ENCODE measurements around the gene ARID2.

ARID2 gene

DNA sequence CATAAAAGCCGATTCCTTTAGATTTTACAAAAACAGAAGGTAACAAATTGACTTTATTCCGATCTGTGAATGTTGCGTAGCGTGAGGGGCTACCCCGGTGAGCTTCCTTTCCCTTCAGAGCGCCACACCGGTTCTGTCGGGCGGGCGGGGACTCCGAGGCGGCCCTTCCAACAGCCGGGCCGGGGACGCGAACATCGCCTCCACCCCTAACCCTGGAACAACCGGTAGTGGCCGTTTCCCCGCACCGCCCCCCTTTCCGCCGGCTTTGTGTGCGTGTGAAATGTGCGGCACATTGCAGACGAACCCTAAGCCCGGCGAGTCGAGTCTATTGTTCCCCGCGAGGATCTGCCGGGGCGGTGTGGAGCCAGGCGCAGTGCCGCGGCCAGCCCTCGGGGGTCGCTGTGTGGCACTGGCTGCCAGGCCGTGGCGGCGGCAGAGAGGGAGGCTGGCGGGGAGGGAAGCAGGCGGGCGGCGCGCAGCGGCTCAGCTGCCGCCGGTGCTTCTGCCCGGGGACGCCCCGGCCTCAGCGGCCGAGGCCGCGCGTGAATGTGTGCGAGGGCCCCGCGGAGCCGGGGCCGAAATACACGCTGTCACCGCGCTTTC lies 775 bp upstream of the ARID2 start:
- Mint-ChIP-seq H3K4me1 (peaks cover 14% of the 10 kb centered on the region), H3K27ac (peak overlapping the region; percentile 94), H3K36me3 (no peaks in the 10 kb centered on the region), H3K9me3 (no peaks in the 10 kb centered on the region), H3K4me3 (peak overlapping the region; percentile 100), H3K27me3 (no peaks in the 10 kb centered on the region)
- ATAC-seq (ENCODE audit: low read depth): peak; percentile 61
- DNase-seq (ENCODE audit: low spot score in 2 of 2): peak; percentile 98 to 99

DNA sequence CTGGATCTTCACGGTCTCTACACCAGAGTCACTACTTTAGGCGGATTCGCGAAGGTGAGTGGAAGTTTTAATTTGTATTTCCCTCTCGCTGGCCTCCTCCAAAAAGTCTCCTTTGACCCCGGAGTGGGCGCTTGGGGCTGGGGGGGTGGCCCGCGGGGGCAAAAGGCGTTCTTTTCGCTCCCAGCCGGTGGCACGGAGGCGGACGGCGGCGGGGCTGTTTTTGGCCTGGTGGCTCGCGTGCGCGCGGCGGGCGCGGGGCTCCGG lies 510 bp downstream of the ARID2 start:
- Mint-ChIP-seq H3K4me1 (peaks cover 14% of the 10 kb centered on the region), H3K27me3 (no peaks in the 10 kb centered on the region), H3K9me3 (no peaks in the 10 kb centered on the region), H3K36me3 (no peaks in the 10 kb centered on the region), H3K27ac (peak overlapping the region; percentile 94), H3K4me3 (peak overlapping the region; percentile 100)
- DNase-seq (ENCODE audit: low spot score in 2 of 2) (no peak), ATAC-seq (ENCODE audit: low read depth) (no peak)

- Mint-ChIP-seq H3K9me3 (no peaks in the 10 kb centered on the region), H3K27ac (peak overlapping the region; percentile 94), H3K4me1 (peaks cover 17% of the 10 kb centered on the region), H3K4me3 (peak overlapping the region; percentile 100), H3K27me3 (no peaks in the 10 kb centered on the region), H3K36me3 (peaks cover 2% of the 10 kb centered on the region)
- peak; percentile 3 for ATAC-seq (ENCODE audit: low read depth)
- DNase-seq (ENCODE audit: low spot score in 2 of 2): peak; percentile 54 to 58
Observed at GRCh38 chr12:45730348-45731189, 1.1 kb downstream of the ARID2 start.

GRCh38 chr12:45731190-45731775 lies 1.8 kb downstream of the ARID2 start:
- peaks cover 3% of the 10 kb centered on the region for H3K36me3 Mint-ChIP-seq
- ATAC-seq (ENCODE audit: low read depth) (no peak), DNase-seq (ENCODE audit: low spot score in 2 of 2) (no peak)

GRCh38 chr12:45732250-45732649 lies 2.7 kb downstream of the ARID2 start:
- Mint-ChIP-seq H3K27ac (peak overlapping the region; percentile 94), H3K36me3 (peaks cover 10% of the 10 kb centered on the region), H3K27me3 (no peaks in the 10 kb centered on the region), H3K4me1 (peaks cover 16% of the 10 kb centered on the region), H3K4me3 (peak overlapping the region; percentile 72), H3K9me3 (peaks cover 3% of the 10 kb centered on the region)
- ATAC-seq (ENCODE audit: low read depth) (no peak), DNase-seq (ENCODE audit: low spot score in 2 of 2) (no peak)

More at GRCh38 chr12:45731190-45731775, 1.8 kb downstream of the ARID2 start:
- peak overlapping the region; percentile 94 for H3K27ac Mint-ChIP-seq
- H3K27me3 Mint-ChIP-seq: no peaks in the 10 kb centered on the region
- H3K9me3 Mint-ChIP-seq: no peaks in the 10 kb centered on the region
- H3K4me1 Mint-ChIP-seq: peaks cover 16% of the 10 kb centered on the region
- H3K4me3 Mint-ChIP-seq: peak overlapping the region; percentile 100

- peak overlapping the region; percentile 94 for H3K27ac Mint-ChIP-seq
- H3K27me3 Mint-ChIP-seq: no peaks in the 10 kb centered on the region
- ATAC-seq (ENCODE audit: low read depth): no peak
- H3K36me3 Mint-ChIP-seq: peaks cover 13% of the 10 kb centered on the region
- DNase-seq (ENCODE audit: low spot score in 2 of 2): no peak
- peak overlapping the region; percentile 37 for H3K4me3 Mint-ChIP-seq
- H3K4me1 Mint-ChIP-seq: peaks cover 16% of the 10 kb centered on the region
- peaks cover 4% of the 10 kb centered on the region for H3K9me3 Mint-ChIP-seq
Observed at GRCh38 chr12:45732936-45733335, 3.4 kb downstream of the ARID2 start.

GRCh38 chr12:45737638-45738037 lies 8.1 kb downstream of the ARID2 start:
- ATAC-seq (ENCODE audit: low read depth) (no peak), DNase-seq (ENCODE audit: low spot score in 2 of 2) (no peak)
- Mint-ChIP-seq H3K27ac (no peak overlapping the region), H3K4me1 (peaks cover 12% of the 10 kb centered on the region), H3K27me3 (no peaks in the 10 kb centered on the region), H3K4me3 (no peak overlapping the region), H3K9me3 (peaks cover 4% of the 10 kb centered on the region), H3K36me3 (peaks cover 20% of the 10 kb centered on the region)

- H3K4me3 Mint-ChIP-seq: no peak overlapping the region
- no peaks in the 10 kb centered on the region for H3K9me3 Mint-ChIP-seq
- no peak overlapping the region for H3K27ac Mint-ChIP-seq
- ATAC-seq (ENCODE audit: low read depth): no peak
- H3K27me3 Mint-ChIP-seq: no peaks in the 10 kb centered on the region
- peaks cover 10% of the 10 kb centered on the region for H3K4me1 Mint-ChIP-seq
- H3K36me3 Mint-ChIP-seq: peaks cover 10% of the 10 kb centered on the region
- no peak for DNase-seq (ENCODE audit: low spot score in 2 of 2)
Observed at GRCh38 chr12:45742590-45742989, 13.1 kb downstream of the ARID2 start.

DNA sequence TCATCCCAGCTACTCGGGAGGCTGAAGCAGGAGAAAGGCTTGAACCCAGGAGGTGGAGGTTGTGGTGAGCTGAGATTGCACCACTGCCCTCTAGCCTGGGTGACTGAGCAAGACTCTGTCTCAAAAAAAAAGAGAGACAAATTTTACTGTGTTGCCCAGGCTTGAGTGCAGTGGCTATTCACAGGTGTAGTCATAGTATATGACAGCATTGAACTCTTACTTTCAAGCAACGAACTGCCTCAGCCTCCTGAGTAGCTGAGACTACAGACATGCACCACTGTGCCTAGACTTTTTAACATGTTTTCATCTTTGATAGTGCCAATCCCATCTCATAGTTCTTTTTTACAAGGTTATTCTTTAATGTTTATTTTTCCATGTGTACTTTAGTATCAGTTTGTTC lies 13.7 kb downstream of the ARID2 start:
- Mint-ChIP-seq H3K27ac (no peak overlapping the region), H3K4me3 (no peak overlapping the region), H3K9me3 (no peaks in the 10 kb centered on the region), H3K36me3 (peaks cover 7% of the 10 kb centered on the region), H3K4me1 (peaks cover 10% of the 10 kb centered on the region), H3K27me3 (no peaks in the 10 kb centered on the region)
- ATAC-seq (ENCODE audit: low read depth) (no peak), DNase-seq (ENCODE audit: low spot score in 2 of 2) (no peak)

DNA sequence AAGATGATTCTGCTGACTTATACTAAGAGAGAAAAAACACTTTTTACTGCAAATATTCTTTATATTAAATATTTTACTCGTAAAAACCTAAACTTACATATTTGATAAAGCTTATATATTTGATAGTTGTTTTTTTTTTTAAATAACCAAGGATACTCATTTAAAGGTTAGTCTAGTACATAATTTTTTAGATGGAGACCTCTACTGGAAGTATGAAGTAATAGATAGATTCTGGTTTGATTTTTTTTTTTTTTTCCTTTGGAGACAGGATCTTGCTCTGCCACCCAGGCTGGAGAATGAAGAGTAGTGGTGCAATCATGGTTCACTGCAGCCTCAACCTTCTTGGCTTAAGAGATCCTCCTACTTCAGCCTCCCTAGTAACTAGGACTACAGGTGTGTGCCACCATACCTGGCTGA lies 16.4 kb downstream of the ARID2 start:
- H3K36me3 Mint-ChIP-seq: peaks cover 7% of the 10 kb centered on the region
- no peak overlapping the region for H3K27ac Mint-ChIP-seq
- peaks cover 25% of the 10 kb centered on the region for H3K4me1 Mint-ChIP-seq
- H3K9me3 Mint-ChIP-seq: no peaks in the 10 kb centered on the region
- no peak overlapping the region for H3K4me3 Mint-ChIP-seq
- DNase-seq (ENCODE audit: low spot score in 2 of 2): no peak
- ATAC-seq (ENCODE audit: low read depth): peak; percentile 61
- H3K27me3 Mint-ChIP-seq: no peaks in the 10 kb centered on the region

DNA sequence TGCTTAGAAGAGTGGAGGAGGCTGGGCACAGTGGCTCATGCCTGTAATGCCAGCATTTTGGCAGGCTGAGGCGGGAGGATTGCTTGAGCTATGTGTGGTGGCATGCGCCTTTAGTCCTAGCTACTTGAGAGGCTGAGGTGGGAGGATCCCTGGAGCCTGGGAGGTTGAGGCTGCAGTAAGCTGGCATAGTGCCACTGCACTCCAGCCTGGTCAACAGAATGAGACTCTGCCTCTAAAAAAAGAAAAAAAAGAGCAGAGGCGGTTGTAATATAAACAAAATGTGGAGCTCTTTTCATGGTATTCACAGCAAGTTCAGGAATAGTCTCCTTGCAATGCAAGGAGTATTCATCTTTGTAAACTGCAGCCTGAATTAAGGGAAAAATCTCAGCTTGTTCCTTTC lies 27.2 kb downstream of the ARID2 start:
- DNase-seq (ENCODE audit: low spot score in 2 of 2) (no peak), ATAC-seq (ENCODE audit: low read depth) (no peak)
- Mint-ChIP-seq H3K36me3 (peaks cover 13% of the 10 kb centered on the region), H3K27me3 (no peaks in the 10 kb centered on the region), H3K4me1 (peaks cover 38% of the 10 kb centered on the region), H3K4me3 (no peak overlapping the region), H3K9me3 (no peaks in the 10 kb centered on the region), H3K27ac (no peak overlapping the region)

- ATAC-seq (ENCODE audit: low read depth): no peak
- no peak for DNase-seq (ENCODE audit: low spot score in 2 of 2)
- H3K4me3 Mint-ChIP-seq: no peak overlapping the region
- no peaks in the 10 kb centered on the region for H3K27me3 Mint-ChIP-seq
- peak overlapping the region; percentile 12 for H3K27ac Mint-ChIP-seq
- no peaks in the 10 kb centered on the region for H3K9me3 Mint-ChIP-seq
- peaks cover 13% of the 10 kb centered on the region for H3K36me3 Mint-ChIP-seq
- peaks cover 38% of the 10 kb centered on the region for H3K4me1 Mint-ChIP-seq
Observed at GRCh38 chr12:45757172-45757571, 27.7 kb downstream of the ARID2 start.

DNA sequence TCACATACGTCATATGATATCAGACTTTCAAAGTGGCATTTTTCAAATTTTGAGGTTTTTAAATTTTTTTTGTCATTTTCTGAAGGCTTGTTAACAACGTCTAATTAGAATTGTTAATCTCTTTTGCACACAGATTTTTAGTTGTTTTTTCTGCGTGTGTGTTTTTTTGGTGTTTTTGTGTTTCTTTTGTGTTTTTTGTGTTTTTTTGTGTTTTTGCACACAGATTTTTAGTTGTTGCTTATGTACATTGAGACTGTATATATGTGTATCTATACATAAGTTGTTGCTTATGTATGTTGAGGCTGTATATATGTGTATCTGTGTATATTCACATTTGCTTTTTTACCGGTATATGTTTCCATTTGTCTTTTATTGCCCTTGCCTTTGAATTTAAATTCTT lies 30.8 kb downstream of the ARID2 start:
- Mint-ChIP-seq H3K27me3 (no peaks in the 10 kb centered on the region), H3K9me3 (no peaks in the 10 kb centered on the region), H3K27ac (no peak overlapping the region), H3K4me3 (no peak overlapping the region), H3K4me1 (peaks cover 28% of the 10 kb centered on the region), H3K36me3 (peaks cover 5% of the 10 kb centered on the region)
- ATAC-seq (ENCODE audit: low read depth): no peak
- DNase-seq (ENCODE audit: low spot score in 2 of 2): no peak

DNA sequence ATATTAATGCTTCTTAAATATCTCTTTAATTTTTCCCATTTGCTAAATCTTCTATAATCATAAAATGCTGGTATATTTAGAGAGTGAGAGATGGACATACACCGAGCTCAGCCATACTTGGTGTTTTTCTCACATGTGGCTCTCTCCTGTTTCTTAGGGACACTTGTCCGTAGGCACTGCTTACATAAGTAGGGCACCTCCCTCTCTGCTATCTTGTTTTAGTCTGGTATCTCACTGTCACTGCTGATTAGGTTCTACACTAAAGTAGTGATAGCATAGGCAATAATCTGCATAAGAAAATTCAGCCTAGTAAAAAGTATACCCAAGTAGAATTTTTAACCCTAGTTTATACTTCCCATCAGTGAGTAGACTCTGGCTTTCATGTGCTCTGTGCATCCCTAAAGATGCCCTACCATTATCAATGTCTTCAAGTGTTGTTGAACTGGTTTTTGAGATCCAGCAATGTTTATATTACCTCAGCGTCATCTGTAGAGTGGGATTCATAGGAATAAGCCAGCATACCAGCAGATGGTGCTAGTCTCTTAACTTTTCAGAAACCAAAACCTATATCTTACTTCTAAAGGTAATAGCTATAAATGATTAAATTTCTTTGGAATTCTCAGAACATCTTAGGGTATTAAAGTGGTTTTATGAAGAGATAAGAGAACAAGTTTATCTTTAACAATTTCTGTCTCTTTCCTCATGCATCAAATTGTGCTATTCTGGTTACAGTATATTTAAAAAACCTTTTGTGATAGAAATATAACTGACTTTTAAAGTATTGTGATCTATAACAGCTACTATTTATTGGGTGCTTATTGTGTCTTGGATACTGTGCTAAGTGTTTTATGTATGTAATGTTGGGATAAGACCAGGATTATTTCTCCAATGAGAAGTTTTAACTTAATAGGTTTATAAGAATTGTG lies 32.9 kb downstream of the ARID2 start:
- no peak overlapping the region for H3K27ac Mint-ChIP-seq
- ATAC-seq (ENCODE audit: low read depth): peak; percentile 47

More for the DNA sequence above, 32.9 kb downstream of the ARID2 start:
- Mint-ChIP-seq H3K4me1 (peaks cover 23% of the 10 kb centered on the region), H3K36me3 (peaks cover 8% of the 10 kb centered on the region), H3K27me3 (no peaks in the 10 kb centered on the region), H3K9me3 (no peaks in the 10 kb centered on the region), H3K4me3 (no peak overlapping the region)
- no peak for DNase-seq (ENCODE audit: low spot score in 2 of 2)
